HG02884 (cell line): ENCODE measurements around the gene FAM3B.
"Not testable (repeated sequence)": the region's sequence is repeated elsewhere in the genome, so short reads cannot be mapped to it uniquely, and the experiment has no call there.

Source experiments
- ATAC-seq: cut with Tn5 transposase; IDR thresholded peaks from one replicate; pipeline ENCODE4 v1.9.1; 2021; ENCODE audit warnings: mild to moderate bottlenecking, moderate library complexity; ENCODE audit not compliant: unreplicated experiment

The FAM3B gene

DNA sequence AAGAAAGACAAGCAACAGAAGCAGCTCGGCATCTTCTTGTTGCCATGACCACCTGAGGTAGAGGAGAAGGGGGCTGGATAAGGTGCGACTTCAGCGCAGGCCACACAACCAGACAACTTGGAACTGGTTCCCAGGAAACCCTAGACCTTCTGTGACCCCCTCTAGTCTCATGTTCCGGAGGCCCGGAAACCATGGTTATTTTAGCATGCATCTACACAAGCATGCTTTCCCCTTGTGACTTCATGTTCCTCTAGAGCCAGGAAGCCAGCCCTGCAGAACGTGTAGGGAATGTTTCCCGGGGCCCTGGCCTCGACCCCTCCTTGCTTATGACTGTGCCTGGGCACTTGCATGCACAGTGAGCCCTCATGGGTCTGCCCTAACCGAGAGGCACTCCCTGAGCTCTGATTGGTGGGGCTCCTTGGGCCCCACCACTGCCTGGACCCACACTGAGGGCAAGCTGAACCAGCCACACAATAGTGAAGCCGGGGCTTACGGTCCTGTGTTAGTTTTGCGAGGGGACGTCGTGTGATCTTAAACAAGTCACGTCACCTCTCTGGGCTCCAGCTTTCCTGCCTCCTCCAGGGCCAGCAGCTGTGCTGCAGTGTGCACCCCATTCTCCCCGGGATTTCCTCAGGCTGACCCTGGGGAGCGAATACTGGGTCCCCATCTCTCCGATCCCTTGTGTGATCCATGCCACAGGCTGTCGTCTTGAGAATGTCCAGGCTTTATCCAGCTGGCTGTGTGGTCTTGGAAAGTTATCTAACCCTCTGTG, 33.2 kb downstream of the FAM3B start:
- no peak for ATAC-seq

DNA sequence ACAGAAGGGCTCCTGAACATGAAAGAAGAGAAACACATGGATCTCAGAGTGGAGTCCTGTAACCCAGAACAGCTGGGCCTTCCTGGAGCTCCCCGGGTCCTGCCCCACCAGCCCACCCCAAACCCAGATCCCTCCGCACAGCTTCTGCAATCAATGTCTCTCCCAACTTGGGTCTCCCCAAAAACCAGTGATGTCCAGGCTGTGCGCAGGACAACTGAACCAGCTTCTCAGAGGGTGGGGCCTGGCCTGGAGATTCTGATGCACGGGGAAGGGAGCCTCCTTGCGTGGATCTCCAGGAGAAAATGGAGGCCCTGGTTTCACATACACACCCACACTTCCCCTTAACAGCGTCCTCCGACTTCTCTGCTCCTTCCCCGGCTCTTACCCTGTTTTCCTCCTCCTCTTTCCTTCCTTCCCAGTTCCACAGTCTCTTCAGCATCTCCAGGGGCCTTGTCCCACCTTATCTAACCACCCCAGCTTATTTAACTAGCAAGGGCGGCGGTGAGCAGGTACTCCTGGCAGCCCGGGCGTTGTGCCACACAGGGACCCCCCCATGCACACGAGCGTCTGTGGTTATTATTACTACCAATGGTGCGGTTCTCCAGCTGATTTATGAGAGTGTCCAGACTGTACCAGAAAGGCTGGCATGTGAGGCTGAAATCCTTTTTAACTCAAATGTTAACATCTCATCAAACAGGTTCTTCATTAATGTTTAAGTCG, 34.0 kb downstream of the FAM3B start:
- ATAC-seq: no peak

DNA sequence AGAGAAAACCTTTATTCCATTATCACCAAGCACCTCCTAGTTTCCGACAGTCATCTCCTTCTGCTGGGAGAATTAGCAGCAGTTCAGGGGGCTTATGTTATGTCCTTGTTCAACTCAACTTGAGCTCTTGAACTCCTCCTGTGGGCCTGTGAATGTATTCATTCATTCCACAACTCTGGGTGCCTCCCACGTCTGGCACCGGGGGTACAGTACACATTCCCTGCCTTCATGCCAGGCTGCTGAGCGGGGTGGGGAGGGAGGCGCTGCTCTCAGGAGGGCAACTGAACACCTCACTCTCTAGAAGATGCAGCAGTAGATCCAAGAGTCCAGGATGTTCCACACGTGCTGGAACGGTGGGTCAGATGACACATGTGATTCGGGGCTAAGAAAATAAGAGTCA, 40.9 kb downstream of the FAM3B start:
- ATAC-seq: no peak

DNA sequence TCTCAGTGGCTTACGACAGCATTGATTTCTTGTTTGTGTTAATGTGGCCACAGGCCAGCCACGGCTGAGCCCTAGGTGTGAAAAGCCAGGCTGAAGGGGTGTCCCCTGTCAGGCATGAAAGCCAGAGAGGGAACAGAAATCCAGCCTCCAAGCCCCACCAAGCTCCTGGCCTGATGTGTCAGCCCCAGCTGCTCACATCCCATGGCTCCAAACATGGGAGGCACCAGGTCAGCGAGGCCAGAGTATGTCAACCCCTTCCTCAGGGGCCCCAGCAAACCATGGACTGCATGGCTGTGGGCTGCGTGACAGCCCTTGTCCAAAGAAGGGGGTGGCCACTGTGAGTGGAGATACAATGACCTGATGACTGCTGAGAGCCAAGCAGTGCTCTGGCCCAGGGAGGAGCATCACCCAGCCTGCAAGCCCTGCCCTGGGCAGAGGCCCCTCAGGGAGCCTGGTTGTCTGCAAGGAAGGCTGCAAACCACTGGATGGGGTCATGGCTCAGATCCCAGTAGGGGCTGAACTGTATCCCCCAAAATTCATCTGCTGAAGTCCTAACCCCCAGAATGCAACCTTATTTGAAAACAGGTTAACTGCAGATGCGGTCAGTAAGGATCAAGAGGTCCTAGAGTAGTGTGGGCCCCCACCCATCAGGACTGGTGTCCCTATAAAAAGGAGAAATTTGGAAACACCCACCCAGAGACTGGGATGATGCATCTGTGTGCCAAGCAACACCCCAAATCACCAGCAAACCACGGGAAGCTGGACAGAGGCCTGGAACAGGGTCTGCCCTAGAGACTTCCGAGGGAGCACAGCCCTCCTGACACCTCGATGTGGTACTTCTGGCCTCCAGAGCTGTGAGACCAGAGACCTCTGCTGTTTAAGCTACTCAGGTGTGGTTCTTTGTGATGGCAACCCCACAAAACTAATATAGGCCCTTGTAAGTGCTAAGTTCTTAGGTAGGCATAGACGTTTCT, 41.9 kb downstream of the FAM3B start:
- ATAC-seq: no peak

DNA sequence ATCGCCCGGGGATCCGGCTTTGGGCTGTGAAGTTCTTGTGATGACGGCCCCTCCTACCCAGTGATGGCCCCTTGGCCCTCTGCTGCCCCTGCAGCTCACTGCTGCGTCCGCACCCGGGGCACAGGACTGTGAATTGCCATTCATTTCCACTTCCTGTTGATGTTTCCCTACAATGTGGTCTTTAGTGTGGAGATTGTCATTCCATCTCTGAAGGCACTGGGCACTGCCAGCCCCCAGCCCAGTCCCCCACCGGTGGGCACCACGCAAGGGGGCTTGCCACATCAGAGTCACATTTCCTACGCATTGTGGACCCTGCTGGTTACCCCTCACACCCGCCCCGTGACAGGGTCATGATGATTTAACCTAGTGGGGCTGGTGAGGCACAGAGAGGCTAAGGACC, 42.7 kb downstream of the FAM3B start:
- no peak for ATAC-seq

DNA sequence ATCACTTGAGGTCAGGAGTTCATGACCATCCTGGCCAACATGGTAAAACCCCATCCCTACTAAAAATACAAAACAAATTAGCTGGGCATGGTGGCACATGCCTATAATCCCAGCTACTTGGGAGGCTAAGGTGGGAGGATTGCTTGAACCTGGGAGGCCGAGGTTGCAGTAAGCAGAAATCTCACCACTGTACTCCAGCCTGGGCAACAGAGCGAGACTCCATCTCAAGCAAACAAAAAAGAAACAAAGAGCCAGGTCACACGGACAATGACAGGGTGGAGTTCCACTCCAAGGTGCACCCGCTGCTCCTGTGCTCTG, 43.1 kb downstream of the FAM3B start:
- ATAC-seq: not testable (repeated sequence)

DNA sequence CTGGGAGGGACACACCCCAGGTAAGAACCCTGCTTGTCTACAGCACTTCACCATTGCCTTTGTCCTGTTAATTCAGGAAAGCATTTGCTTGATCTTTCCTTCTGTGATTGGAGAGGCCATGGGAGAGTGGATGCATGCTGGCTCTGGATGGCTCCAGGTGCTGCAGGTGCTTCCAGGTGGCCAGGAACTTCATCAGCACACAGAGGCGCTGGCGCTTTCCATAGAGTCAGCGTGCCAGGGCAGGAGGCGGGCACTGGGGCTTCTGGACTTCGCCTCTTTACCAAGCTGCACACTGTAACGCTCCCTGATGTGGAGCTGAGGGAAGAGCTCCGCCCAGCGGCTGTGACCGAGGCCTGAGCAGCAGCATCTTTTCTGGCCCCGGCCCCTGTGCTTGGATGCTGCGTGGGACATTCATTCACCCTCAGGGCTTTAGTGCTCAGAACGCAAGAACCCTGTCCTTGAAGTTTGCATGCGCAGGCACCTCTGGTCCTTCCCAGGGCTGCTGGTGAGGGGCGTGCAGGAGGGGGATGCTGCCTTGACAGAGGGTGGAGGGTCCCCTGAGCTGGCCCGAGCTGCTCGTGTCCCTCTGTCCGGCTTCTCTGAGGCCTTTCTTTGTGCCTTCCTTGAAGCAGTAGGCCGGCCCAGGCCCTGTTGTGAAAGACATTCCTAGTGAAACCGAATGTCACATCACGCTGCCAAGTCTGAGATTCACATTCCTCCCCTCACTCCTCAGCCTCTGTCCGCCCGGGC, 43.6 kb downstream of the FAM3B start:
- ATAC-seq: no peak

DNA sequence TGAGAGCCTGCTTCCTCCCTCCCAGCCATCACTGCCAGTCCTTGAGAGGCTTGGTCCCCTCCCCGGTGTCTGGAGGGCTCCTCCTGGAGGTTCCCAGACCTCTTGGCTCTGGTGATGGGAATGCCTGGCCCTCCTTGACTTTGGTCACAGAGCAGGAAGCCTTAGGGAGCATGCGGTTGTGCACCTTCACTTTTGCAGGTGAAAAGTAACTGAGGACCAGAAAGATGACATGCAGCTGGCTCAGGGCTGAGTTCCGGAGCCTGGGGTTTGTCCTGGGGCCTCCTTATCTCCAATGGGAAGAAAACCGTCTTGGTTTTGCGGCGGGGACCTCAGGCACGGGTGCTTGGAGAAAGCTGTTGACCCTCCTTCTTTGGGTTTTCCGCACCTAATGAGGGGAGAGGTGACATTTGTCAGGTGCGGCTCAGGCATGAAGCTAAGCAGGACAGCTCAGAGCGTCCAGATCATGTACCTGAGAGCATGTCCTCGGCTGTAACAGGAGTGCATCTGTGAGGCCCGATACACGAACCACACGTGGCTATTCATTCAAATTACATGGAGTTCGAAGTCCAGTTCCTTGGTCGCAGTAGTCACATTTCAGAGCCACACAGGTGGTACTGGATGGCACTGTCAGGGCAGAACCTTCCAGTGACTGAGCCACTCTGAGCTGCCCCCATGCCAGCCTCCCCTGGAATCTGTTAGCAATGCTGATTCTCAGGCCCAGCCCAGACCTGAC, 44.6 kb downstream of the FAM3B start:
- peak; percentile 12 for ATAC-seq

DNA sequence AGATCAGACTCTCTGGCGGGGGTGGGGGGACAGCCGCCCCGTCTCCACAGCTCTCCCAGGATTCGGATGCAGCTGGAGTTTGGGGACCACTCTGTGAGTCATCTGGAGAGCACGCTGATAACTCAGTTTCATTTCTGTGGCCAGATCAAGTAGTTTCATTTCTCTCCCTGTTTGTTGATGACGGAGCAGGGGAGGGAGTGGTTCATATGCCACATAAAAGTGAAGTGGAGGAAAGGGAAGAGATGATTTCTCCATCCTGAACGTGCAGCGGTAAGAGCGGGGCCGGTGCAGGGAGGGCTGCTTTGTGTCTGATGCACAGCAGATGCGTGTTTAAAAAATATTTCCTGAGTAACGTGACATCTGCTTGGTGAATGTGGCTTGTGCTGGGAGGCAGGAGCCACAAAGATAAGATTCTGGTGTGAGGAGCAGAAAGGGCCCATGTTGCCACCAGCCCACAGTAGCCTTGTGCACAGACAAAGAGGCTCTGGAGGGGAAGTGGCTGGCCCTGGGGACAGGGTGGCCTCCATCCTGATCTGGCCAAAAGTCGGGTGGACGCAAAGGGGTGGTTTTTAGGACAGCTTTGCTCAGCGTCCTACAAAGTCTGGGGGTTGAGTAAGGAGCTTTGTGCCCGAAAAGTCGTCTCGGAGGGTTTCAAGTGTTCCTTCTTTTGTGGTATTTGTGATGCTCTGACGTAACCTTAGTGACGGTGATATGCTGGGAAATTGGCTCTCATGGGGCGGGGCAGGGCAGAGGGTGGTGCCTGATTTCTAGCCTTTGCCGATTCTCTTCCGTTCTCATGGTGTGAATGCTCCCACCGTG, 45.4 kb downstream of the FAM3B start, which contains the start of gene MX2:
Gene MX2, plus strand, starts transcription at position 242 of the 819 bp plus-strand sequence. CDS start 14,880 bp downstream, outside the sequence.
- ATAC-seq: peak; percentile 73

DNA sequence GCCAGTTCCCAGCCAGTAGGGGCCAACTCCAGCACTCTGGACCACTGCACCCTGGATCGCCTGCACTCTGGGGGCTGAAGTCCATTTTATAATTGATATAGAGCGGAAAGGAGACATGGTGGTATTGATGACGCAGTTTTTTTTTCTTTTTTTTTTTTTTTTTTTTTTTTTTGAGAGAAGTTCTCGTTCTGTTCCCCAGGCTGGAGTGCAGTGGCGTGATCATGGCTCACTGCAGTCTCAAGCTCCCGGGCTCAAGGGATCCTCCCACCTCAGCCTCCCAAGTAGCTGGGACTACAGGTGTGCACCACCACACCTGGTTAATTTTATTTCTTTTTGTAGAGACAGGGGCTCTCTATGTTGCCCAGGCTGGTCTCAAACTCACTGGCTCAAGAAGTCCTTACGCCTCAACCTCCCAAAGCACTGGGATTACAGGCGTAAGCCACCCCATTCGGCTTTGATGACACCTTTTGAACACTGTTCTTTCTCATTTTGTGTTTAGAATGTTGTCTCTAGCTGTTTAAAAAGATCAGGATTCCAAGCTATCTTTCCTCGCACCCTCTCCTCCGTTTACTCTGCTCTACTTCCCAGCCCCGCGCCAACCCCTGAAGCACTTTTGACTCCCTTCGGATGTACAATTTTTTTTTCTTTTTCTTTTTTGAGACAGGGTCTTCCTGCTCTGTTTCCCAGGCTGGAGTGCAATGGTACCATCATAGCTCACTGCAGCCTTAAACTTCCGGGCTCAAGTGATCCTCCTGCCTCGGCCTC, 46.2 kb downstream of the FAM3B start:
- ATAC-seq: no peak

DNA sequence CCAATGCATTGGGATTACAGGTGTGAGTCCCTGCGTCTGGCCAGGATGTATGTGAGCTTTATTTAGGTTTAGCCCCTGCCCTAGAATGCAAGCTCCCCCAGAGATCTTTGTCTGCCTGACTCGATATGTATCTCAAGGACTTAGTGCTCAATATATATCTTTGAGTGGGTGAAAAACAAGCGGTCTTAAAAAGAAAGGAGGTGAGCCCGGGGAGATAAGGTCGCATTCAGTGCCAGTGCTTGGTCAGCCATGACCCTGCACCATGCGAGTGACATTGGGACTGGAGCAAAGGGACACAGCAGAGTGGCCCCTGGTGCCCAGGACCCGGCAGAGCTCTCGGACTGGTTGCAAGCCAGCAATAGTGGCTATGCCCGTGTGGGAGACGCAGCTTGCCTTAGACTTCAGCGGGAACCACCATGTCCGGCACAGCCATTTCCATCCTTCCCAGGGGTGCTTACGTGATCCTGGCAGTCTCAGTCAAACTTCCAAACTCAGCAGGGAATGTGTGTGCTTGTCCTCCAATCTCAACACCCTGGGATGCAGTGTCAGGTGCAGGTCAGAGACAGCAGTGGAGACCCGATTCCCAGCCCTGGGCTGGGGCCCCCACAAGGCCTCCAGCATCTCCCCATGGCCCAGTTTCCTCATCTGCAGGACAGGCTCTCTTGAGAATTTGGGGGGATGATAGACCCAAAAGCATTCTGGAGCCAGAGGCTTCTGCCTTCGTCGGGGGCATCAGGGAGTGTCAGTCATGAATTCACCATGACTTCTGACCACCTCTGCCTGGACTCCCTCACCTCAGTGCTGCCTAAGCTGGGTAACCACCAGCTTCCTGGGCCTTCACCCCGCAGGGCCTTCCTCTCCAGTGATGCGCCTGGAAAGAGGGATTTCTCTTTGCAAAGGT, 47.0 kb downstream of the FAM3B start:
- no peak for ATAC-seq

DNA sequence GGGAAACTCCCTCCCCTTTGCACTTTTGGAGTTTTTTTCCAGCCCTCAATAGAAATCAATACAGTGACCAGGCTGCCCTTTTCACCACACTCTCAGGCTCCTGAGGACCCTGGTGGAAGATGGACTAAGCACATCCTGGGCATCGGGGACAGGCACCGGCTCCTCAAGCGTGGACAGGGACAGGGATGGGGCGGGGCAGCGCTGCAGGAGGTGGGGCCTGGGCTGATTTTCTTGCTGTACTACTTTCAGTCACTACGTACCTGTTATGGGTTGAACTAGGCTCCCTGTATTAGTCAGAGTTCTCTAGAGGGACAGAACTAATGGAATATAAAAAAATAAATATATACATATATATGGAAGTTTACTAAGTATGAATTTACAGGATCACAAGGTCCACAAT, 47.7 kb downstream of the FAM3B start:
- no peak for ATAC-seq

DNA sequence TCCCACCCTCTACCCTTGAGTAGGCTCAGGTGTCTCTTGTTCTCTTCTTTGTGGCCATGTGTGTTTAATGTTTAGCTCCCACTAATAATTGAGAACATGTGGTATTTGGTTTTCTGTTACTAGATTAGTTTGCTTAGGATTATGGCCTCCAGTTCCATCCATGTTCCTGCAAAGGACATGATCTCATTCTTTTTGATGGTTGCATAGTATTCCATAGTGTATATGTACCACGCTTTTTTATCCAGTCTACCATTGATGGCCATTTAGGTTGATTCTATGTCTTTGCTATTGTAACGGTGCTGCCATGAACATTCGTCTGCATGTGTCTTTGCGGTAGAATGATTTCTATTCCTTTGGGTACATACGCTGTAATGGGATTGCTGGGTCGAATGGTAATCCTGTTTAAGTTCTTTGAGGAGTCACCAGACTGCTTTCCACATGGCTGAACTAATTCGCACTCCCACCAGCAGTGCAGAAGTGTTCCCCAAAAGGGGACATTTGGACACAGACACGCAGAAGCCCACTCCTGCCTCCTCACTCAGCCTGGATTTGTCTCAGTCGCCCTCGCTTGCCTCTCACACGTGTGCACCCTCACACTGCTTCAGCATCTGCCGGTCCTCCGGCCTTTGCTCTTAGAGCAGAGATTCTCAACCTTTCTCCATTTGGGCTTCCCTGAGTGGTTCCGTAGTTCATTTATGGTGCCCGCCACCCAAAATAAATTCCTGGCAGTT, 48.9 kb downstream of the FAM3B start:
- no peak for ATAC-seq

DNA sequence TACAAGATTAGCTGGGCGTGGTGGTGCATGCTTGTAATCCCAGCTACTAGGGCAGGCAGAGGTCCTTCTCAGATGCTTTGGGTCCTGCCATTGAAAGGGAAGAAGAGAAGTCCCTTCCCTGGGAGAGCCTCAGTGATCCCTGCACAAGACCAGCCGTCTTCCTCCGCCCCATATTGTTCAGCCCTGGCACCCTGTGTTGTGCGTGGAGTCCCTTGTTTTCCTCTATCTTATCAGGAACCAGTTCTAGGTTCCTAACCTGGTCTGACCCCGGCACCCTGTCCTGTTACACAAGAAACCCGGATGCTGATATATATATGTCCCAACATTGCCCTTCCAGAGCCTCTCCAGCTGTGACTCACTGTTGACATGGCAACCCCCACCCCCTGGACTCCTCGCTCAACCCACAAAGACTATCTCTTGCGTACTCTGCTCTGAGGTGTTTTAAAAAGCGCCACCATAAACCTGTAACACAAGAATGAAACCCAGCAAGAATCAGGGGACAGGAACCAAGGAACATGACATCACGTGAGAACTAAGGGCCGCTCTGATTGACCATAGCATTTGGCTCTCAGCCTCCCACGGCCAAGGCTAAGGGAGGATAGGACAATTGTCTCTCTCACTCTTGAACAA, 50.0 kb downstream of the FAM3B start:
- no peak for ATAC-seq

DNA sequence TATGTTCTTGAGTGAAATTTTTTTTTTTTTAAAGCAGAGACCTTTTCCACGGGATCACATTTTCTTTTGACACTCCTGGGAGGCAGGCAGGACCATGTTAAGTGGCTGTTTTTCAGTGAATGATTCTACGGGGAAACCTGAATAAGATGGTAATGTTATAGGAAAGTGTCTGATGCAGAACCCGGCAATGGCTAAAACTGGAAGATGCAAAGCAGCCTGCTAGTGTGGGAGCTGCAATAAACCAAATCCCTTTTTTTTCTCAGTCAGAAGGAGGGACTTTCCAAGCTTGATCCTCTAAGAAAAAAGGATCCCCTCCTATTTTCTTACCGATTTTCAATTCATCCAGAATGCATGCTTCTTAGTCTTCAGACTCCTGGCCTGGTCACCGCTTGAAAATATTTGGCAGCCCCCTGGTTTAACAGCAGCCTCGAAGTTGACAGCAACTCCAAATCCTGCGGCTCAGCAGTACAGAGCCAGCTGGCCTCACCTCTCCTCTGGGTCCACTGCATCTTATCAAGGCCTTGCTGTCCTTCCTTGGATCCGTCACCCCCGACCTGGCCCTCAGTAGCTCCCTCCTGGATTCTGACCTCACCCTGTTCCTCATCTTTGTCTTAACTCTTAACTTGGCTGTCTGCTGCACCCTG, 50.8 kb downstream of the FAM3B start:
- ATAC-seq: peak; percentile 6
